Suprapubic skin (tissue), 4 donors: ENCODE measurements around the gene VASN. TPM values are rescaled to one million over a fixed set of nuclear protein-coding genes. Genes with fewer than 3 reads are reported as not detected.

Experiments
- DNase-seq, 2 donors: peaks; one replicate each; pipeline ENCODE4 v3.0.0-alpha.2; 2019; ENCODE audit warnings: low spot score in 2 of 2
- H3K27ac ChIP-seq: fragments of 200-600 bp; sonication (generic); one replicate; pipeline ENCODE4 v1.5.1; 2019
- H3K27me3 ChIP-seq: fragments of 200-600 bp; sonication (generic); one replicate; pipeline ENCODE4 v1.5.1; 2019
- H3K36me3 ChIP-seq: fragments of 200-600 bp; sonication (generic); one replicate; pipeline ENCODE4 v1.5.1; 2019
- H3K4me1 ChIP-seq: fragments of 200-600 bp; sonication (generic); one replicate; pipeline ENCODE4 v1.5.1; 2019
- H3K4me3 ChIP-seq: fragments of 200-600 bp; sonication (generic); one replicate; pipeline ENCODE4 v1.5.1; 2019; ENCODE audit warnings: mild to moderate bottlenecking
- H3K9me3 ChIP-seq: fragments of 200-600 bp; sonication (generic); one replicate; pipeline ENCODE4 v1.5.1; 2019
- CTCF ChIP-seq, 2 donors: fragments of 200-600 bp in 1 of 2; fragments of 450-650 bp in 1 of 2; sonication (generic) in 1 of 2; IDR thresholded peaks; one replicate each; pipeline ENCODE4 v1.5.1; 2016 to 2019; ENCODE audit warnings: antibody characterized with exemption in 2 of 2, mild to moderate bottlenecking in 1 of 2, moderate library complexity in 1 of 2
- EP300 ChIP-seq: sonication (generic); formaldehyde crosslinking; IDR thresholded peaks from one replicate; pipeline ENCODE4 v1.6.1; 2017; ENCODE audit warnings: antibody characterized with exemption
- POLR2A ChIP-seq, 2 donors: fragments of 450-650 bp; IDR thresholded peaks; one replicate each; pipeline ENCODE4 v1.6.1; 2017; ENCODE audit warnings: antibody characterized with exemption in 2 of 2, mild to moderate bottlenecking in 2 of 2, moderate library complexity in 2 of 2
- POLR2AphosphoS5 ChIP-seq, 3 donors: sonication (generic); formaldehyde crosslinking; IDR thresholded peaks; one replicate each; pipeline ENCODE4 v1.6.1; 2017; ENCODE audit warnings: antibody characterized with exemption in 3 of 3
- WGBS: methylation state at CpG from one replicate; pipeline ENCODE4 v1.1.5; 2018; 5-methylcytosine and 5-hydroxymethylcytosine counted together
- total RNA-seq, 4 donors: library from RNA; depleted of rRNA; stranded (reverse); fragments of >200 nt; gene quantifications; one replicate each; pipeline ENCODE4 v1.1.0, GENCODE V29; 2016

VASN gene
- total RNA-seq, 4 donors from 2014 or later, result 10.8 to 23.3 (median 22.3) TPM

DNA sequence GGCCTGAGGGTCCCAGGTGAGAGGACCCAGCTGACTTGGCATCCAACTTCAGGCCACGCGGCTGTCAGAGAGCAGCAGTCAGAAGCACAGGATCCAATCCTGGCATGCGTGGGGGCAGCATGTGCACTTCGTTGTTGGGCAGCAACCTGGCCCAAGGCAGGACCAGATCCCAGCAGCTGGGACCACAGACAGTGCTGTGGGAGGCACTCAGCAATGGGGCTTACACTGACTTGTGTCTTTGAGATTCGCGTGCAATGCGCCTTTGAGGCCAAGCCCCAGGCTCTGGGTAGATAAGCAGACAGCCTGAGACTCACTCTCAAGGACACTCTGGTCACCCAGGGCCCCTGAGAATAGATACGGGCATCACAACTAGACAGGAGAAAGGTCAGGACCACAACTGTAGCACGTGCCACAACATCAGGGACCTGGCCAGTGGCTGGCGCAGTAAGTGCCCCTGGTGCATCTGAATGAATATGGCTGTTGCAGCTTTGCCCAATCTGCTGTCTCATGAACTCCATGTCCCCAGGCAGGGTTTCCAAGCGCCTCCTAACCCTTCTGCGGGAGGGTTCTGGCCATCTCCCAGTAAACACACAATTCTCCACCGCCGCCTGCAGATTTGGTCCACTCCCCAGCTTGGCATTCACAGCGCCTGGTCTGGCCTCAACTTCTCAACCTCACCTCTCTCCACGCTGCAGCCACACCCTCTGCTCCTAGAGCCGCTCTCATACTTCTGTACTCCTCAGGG, 23.7 kb upstream of the VASN start:
- peaks cover 50% of the 10 kb centered on the region for H3K4me1 ChIP-seq
- H3K9me3 ChIP-seq, result no peaks in the 10 kb centered on the region
- TF ChIP-seq POLR2A (IDR thresholded peaks at IDR 0.05) (no peak), CTCF (IDR thresholded peaks at IDR 0.05) (no peak), EP300 (no peak), POLR2AphosphoS5 (IDR thresholded peaks at IDR 0.05) (no peak)
- no peak for DNase-seq
- H3K27me3 ChIP-seq, result no peaks in the 10 kb centered on the region
- no peaks in the 10 kb centered on the region for H3K36me3 ChIP-seq
- 50% methylated on average over 13 of the region's 17 CpGs for WGBS
- H3K27ac ChIP-seq, result no peak overlapping the region
- H3K4me3 ChIP-seq, result no peak overlapping the region

DNA sequence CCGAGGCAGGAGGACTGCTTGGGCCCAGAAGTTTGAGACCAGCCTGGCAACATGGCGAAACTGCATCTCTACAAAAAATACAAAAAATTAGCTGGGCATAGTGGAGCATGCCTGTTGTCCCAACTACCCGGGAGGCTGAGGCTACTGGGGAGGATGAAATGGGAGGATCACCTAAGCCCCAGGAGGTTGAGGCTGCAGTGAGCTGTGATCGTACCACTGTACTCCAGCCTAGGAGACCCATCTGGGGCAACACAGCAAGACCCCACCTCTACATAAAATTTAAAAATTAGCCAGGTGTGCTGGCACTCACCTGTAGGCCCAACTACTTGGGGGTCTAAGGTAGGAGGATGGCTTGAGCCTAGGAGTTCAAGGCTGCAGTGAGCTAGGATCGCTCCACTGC, 22.3 kb upstream of the VASN start:
- DNase-seq, result no peak
- Histone ChIP-seq H3K36me3 (peaks cover under 1% of the 10 kb centered on the region), H3K4me3 (no peak overlapping the region), H3K27ac (no peak overlapping the region), H3K9me3 (no peaks in the 10 kb centered on the region), H3K27me3 (no peaks in the 10 kb centered on the region), H3K4me1 (peaks cover 50% of the 10 kb centered on the region)
- TF ChIP-seq POLR2AphosphoS5 (IDR thresholded peaks at IDR 0.05) (no peak), EP300 (no peak), CTCF (IDR thresholded peaks at IDR 0.05) (no peak), POLR2A (IDR thresholded peaks at IDR 0.05) (no peak)
- WGBS, result 93% methylated on average over 5 of the region's 5 CpGs

GRCh38 chr16:4350365-4350786, 21.3 kb upstream of the VASN start:
- TF ChIP-seq POLR2AphosphoS5 (IDR thresholded peaks at IDR 0.05) (no peak), CTCF (IDR thresholded peaks at IDR 0.05) (no peak), EP300 (no peak), POLR2A (IDR thresholded peaks at IDR 0.05) (no peak)
- H3K36me3 ChIP-seq, result peaks cover 8% of the 10 kb centered on the region
- 39% methylated on average over 21 of the region's 24 CpGs for WGBS
- peaks cover 43% of the 10 kb centered on the region for H3K4me1 ChIP-seq
- H3K9me3 ChIP-seq, result no peaks in the 10 kb centered on the region
- DNase-seq, result no peak
- no peaks in the 10 kb centered on the region for H3K27me3 ChIP-seq
- H3K27ac ChIP-seq, result peak overlapping the region; percentile 89
- H3K4me3 ChIP-seq, result peak overlapping the region; percentile 98

DNA sequence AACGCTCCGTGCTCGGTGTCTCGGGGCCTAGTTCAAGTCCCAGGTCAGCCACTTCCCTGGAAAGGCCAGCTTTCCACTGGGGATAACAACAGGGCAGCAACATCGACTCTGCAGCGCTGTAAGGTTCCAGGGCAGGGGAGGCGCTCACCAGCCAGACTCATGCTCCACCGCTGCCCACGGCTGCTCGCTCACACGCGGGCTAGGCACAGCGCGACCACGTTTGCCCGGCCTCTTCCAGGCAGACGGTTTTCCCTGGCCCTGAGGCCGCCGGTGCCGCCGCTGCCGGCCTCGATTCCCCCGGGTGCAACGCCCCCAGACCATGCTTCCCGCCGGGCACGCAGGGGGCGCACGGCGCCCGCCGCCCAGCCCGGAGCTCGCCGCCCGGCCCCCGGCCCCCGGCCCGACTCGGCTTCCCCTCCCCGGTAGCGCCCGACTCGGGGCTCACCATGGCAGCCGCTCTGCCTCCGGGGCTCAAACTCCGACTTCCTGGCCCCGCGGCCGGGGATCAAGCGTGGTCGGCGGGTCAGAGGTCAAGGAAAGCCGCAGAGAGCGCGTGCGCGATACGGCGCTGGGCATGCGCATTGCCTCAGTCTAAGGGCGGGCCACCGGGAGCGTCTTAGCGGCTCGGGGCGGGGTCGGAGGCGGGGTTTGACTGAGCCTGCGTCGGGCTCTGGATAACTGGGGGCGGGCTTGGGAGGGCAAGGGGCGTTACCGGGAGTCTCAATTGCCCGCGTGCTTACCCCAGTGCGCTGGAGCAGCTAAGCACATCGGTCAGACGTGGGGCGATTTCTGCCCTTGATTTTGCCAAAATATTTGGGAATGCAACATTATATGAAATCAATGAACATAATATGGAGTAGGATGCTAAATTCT, 20.6 kb upstream of the VASN start, which contains the start of gene PAM16:
Gene PAM16, minus strand, starts transcription at position 535 of the 873 bp plus-strand sequence. Its CDS starts 87 bp downstream, at position 448.
- Histone ChIP-seq H3K9me3 (no peaks in the 10 kb centered on the region), H3K36me3 (peaks cover 8% of the 10 kb centered on the region), H3K27me3 (no peaks in the 10 kb centered on the region), H3K27ac (peak within 1 kb of the TSS; percentile 89), H3K4me3 (peak within 1 kb of the TSS; percentile 98), H3K4me1 (peaks cover 42% of the 10 kb centered on the region)
- peak; percentile 97 to 98 for DNase-seq
- 0% methylated on average over 9 of the region's 81 CpGs for WGBS
- TF ChIP-seq POLR2AphosphoS5 (IDR thresholded peaks at IDR 0.05) (no peak), POLR2A (IDR thresholded peaks at IDR 0.05) (peak in 1 of 2 donors; percentile 37), CTCF (IDR thresholded peaks at IDR 0.05) (no peak), EP300 (no peak)

DNA sequence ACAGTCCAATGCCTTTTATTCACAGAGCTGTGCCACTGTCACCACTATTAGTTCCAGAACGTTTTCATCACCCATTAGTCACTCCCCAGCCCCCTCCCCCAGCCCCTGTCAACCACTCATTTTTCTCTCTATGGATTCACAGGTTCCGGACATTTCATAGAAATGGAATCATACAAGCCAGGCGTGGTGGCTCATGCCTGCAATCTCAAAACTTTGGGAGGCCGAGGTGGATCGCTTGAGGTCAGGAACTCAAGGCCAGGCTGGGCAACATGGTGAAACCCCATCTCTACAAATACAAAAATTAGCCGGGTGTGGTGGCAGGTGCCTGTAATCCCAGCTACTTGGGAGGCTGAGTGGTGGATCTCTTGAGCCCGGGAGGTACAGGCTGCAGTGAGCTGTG, 19.8 kb upstream of the VASN start:
- no peaks in the 10 kb centered on the region for H3K27me3 ChIP-seq
- no peak overlapping the region for H3K27ac ChIP-seq
- TF ChIP-seq POLR2AphosphoS5 (IDR thresholded peaks at IDR 0.05), result no peak
- TF ChIP-seq CTCF (IDR thresholded peaks at IDR 0.05), result no peak
- no peak for TF ChIP-seq EP300
- no peak for TF ChIP-seq POLR2A (IDR thresholded peaks at IDR 0.05)

More for the DNA sequence above, 19.8 kb upstream of the VASN start:
- no peaks in the 10 kb centered on the region for H3K9me3 ChIP-seq
- H3K4me3 ChIP-seq, result no peak overlapping the region
- peak in 1 of 2 donors; percentile 54 for DNase-seq
- peaks cover 10% of the 10 kb centered on the region for H3K36me3 ChIP-seq
- 80% methylated on average over 7 of the region's 7 CpGs for WGBS
- H3K4me1 ChIP-seq, result peaks cover 36% of the 10 kb centered on the region
